IPS-18c (cell line): ENCODE data around the gene MLLT1.
"Not testable (repeated sequence)": the region's sequence is repeated elsewhere in the genome, so short reads cannot be mapped to it uniquely, and the experiment has no call there.

Source experiments
- H3K4me3 ChIP-seq: 2 replicates; pipeline ENCODE4 v1.7.0; 2013; ENCODE audit warnings: low read depth, mild to moderate bottlenecking, low read length, moderate library complexity; ENCODE audit not compliant: insufficient read depth
- H3K9me3 ChIP-seq: one replicate; pipeline ENCODE4 v1.6.1; 2013; ENCODE audit warnings: mild to moderate bottlenecking, low read length, moderate library complexity; ENCODE audit not compliant: control insufficient read depth, insufficient read depth

MLLT1 gene, protein sequence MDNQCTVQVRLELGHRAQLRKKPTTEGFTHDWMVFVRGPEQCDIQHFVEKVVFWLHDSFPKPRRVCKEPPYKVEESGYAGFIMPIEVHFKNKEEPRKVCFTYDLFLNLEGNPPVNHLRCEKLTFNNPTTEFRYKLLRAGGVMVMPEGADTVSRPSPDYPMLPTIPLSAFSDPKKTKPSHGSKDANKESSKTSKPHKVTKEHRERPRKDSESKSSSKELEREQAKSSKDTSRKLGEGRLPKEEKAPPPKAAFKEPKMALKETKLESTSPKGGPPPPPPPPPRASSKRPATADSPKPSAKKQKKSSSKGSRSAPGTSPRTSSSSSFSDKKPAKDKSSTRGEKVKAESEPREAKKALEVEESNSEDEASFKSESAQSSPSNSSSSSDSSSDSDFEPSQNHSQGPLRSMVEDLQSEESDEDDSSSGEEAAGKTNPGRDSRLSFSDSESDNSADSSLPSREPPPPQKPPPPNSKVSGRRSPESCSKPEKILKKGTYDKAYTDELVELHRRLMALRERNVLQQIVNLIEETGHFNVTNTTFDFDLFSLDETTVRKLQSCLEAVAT

DNA sequence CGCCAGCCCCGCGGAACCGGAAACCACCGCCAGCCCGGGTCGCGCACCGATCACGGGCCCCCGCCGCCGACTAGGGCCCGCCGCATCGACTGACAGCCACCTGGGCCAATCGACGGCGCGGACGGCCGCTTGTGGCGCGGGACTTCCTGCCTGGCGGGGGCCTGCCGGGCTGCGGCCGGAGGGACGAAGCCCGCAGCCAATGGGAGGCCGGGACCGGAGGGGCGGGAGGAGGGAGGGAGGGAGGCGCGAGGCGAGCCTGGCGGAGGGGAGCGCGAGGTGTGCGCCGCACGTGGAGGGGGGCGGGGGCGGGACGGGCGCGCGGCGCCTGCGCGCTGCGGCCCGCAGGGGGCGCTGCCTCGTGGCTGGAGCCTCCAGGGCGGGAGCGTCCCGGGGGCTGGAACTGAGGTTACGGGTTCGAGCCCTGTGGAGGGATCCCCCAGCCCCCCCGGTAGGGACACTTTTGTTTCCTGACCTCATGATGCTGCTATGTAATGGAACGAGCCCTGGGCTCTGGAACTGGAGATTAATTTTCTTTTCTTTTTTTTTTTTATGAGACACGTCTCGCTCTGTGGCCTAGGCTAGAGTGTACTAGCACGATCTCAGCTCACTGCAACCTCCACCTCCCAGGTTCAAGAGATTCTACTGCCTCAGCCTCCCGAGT lies at the start of gene MLLT1:
MLLT1 (minus strand) TSS at position 45 of the 661 bp plus-strand sequence. CDS start 191 bp downstream, outside the sequence.
- peak within 1 kb of the TSS; percentile 82 for H3K4me3 ChIP-seq
- peaks cover 3% of the 10 kb centered on the region for H3K9me3 ChIP-seq

DNA sequence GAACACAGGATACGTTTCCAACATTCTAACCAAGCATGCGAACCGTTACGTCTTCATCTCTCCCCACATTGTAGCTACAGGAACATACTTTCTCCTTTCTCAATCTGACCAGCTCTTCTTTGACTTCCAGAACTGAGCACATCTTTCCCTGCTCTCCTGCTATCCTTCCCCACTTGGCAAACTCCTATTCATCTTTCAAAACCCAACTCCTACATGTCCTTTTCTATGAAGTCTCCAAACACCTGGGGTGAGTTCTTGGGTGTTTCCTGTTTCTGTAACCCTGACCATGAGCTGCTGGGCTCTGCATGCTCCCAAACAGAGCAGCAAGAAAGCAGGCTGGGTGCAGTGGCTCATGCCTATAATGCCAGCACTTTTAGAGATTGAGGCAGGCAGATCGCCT lies 47.0 kb upstream of the MLLT1 start:
- H3K4me3 ChIP-seq = no peak overlapping the region

DNA sequence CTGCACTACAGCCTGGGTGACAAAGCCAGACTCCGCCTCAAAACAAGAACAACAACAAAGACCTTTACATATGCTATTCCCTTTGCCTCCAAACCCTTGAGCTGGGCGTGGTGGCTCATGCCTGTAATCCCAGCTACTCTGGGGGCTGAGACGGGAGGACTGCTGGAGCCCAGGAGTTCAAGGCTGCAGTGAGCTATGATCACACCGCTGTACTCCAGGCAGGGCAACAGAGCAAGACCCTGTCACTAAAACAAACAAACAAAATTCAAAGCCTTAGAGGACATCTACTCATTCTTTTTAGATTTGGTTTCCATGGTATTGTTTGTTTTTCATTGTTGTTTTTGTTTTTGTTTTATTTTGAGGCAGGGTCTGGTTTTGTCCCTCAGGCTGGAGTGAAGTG lies 45.8 kb upstream of the MLLT1 start:
- Histone ChIP-seq H3K4me3 (no peak overlapping the region), H3K9me3 (peaks cover 6% of the 10 kb centered on the region)

More for the DNA sequence above, 47.0 kb upstream of the MLLT1 start:
- peaks cover 3% of the 10 kb centered on the region for H3K9me3 ChIP-seq

DNA sequence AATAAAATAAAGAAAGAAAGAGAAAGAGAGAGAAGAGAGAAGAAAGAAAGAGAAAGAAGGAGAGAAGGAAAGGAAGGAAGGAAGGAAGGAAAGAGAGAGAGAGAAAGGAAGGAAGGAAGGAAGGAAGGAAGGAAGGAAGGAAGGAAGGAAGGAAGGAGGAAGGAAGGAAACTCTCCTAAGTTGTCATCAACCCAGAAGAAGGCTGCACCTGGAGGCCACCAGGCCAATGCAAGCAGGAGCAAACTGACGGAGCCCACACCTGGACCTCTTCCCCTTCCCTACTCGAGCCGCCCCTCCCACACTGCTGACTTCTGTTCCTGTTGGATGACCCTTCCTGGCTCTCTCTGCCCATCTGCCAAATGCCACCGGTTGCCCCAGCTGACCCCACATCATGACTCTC lies 45.0 kb upstream of the MLLT1 start:
- no peak overlapping the region for H3K4me3 ChIP-seq
- peaks cover 6% of the 10 kb centered on the region for H3K9me3 ChIP-seq

DNA sequence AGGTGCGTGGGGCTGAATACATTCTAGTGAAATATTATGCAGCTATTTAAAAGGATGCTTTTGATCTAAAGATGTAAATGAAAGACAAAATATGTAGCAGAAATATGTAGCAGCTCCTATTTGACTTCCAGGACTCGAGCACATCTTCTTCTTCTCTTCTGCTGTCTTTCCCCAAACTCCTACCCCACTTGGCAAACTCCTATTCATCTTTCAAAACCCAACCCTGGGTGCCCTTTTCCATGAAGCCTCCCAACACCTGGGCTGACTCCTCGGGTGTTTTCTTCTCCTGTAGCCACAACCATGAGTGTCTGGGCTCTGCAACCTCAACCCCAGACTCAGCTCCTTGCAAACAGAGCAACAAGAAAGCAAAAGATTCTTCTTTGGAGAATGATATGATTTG lies 42.5 kb upstream of the MLLT1 start:
- Histone ChIP-seq H3K4me3 (no peak overlapping the region), H3K9me3 (peaks cover 6% of the 10 kb centered on the region)

DNA sequence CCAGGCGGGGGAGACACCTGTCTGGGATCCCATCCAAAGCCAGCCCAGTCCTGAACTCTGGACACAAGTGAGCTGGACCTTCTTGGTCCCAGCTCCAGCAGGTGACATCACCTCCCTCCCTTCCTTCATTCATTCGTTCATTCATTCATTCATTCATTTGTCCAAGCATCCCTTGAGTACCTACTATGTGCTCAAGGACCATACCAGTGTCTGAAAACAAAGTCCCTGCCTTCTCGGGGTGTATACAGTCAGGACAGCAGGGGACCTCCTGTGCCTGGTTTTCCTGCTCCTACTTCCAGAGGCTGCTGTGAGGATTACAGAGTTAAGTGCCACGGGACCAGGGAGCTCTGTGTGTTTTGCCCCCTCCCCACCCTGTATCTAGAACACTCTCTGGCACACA lies 39.6 kb upstream of the MLLT1 start:
- no peak overlapping the region for H3K4me3 ChIP-seq
- H3K9me3 ChIP-seq = peaks cover 6% of the 10 kb centered on the region

DNA sequence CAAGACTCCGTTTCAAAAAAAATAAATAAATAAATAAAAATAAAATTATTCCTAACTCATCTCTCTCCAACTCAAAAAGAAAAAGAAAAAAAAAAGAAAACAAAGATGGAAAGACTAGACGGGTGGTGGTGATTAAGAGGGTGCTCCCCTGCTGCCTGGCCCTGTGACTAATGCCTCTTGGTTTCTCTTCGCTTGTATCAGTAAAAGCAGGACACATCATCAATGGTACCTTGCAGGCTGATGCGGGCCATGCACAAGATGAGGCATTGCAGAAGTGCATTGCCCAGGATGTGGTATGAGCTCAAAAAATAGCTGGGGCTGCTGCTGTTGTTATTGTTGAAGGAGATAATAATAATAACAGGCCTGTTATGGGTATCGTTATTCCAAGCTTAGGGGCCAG lies 39.0 kb upstream of the MLLT1 start:
- Histone ChIP-seq H3K4me3 (no peak overlapping the region), H3K9me3 (peaks cover 6% of the 10 kb centered on the region)

DNA sequence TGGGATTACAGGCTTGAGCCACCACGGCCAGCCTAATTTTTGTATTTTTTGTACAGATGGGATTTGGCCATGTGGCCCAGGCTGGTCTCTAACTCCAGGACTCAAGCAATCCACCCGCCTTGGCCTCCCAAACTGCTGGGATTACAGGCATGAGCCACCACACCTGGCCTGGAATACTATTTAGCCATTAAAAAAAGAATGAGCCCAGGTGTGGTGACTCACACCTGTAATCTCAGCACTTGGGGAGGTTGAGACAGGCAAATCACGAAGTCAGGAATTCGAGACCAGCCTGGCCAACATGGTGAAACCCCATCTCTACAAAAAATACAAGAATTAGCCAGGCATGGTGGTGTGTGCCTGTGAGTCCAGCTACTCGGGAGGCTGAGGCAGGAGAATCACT lies 35.9 kb upstream of the MLLT1 start:
- not testable (repeated sequence) for H3K9me3 ChIP-seq, H3K4me3 ChIP-seq

DNA sequence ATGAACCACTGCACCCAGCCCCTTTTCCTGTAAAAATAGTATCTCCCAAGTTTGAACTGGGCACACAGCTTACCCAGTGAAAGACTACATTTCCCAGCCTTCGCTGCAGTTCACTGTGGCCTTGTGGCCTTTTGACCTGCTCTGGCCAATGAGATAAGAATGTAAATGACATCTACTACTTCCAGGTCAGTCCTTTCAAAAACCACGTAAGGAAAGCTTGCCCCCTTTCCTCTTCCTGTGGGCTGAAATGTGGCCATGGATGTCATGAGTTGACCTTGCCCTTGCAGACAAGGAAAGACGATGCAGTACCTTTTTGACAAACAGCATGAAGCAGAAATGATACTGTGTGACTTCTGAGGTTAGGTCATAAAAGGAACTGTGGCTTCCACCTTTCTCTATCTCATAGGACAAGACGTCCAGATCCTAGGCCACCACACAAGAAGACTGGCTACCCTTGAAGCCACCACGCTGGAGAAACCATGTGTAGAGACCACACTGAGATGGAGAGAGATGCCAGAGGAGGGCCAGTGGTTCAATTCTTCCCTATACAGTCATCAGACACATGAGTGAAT lies 33.7 kb upstream of the MLLT1 start:
- peaks cover 3% of the 10 kb centered on the region for H3K9me3 ChIP-seq

DNA sequence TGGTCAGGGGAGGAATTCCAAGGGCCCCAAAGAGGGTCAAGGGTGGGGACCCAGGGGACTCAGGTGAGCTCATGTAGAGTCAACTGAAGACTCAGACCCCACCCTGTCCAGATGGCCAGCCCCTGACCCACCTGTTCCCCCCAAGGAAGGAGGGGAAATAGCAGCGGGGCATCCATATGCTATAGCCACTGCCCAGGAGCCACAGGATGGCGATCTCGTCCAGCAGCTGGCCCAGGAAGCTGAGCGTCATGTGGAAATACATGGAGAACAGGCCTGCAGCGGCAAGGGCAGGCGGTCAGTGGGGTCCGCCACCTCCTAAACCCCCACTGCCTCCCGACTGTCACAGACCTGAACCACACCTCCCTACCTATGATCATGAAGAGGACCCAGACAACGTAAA lies 32.2 kb upstream of the MLLT1 start:
- no peak overlapping the region for H3K4me3 ChIP-seq
- peaks cover 3% of the 10 kb centered on the region for H3K9me3 ChIP-seq

More for the DNA sequence above, 33.7 kb upstream of the MLLT1 start:
- H3K4me3 ChIP-seq = no peak overlapping the region

DNA sequence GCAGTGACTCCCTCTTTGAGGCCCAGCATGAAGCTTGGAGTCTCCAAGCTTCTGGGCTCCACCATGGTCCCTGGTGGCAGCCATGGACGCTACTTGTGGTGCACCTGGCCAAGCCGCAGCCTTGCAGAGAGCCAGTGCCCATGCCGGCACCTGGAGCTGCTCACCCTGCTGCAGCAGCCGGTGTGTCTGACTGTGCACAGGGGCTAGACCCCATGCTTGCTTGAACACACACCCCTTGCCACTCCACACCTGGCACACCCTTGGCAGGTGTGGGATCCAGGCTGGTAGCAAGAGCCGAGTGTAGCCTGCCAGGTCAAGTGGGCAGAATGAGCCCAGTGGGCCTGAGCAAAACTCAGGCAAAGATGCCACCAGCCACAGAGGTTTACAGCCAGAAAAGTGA lies 18.6 kb upstream of the MLLT1 start:
- H3K9me3 ChIP-seq = peaks cover 15% of the 10 kb centered on the region

DNA sequence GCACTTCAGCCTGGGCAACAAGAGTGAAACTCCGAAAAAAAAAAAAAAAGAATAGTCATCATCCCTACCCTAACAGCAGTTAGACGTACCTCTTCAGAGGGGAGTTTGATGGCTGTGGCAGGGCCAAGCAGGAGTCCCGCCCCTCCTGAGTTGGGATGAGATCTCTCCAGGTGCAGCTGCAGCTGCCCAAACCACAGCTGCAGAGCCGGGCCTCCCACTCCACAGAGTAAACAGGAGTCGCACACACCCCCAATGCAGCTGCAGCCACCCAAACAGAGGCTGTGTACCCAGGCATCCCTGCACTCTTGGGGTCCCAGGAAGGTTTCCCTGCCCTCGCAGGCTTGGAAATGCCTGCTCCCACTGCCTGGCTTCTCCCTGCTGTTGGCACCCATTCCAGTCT lies 17.4 kb upstream of the MLLT1 start:
- H3K9me3 ChIP-seq = peaks cover 24% of the 10 kb centered on the region
- no peak overlapping the region for H3K4me3 ChIP-seq

More for the DNA sequence above, 18.6 kb upstream of the MLLT1 start:
- H3K4me3 ChIP-seq = no peak overlapping the region

DNA sequence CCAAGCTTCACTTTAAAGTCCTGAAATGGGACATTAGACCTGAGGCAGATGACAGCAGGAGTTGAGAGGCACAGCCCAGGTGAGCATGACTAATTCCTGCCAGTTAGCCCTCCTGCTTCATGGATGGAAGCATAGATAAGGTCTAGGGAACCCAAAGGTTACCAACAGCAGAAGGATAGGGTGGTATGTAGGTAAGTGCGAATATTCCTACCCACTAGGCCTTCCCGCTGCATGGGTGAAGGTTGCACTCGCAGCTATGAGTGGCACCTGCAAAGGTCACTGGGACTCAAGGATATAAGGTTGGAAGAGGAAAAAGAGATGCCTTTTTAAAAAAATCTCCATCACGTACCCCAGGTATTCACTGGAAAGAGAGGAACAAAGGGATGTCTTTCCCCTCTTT lies 12.2 kb upstream of the MLLT1 start:
- Histone ChIP-seq H3K9me3 (peaks cover 25% of the 10 kb centered on the region), H3K4me3 (peak overlapping the region; percentile 3; the same call in 1 of the 2 replicates)

DNA sequence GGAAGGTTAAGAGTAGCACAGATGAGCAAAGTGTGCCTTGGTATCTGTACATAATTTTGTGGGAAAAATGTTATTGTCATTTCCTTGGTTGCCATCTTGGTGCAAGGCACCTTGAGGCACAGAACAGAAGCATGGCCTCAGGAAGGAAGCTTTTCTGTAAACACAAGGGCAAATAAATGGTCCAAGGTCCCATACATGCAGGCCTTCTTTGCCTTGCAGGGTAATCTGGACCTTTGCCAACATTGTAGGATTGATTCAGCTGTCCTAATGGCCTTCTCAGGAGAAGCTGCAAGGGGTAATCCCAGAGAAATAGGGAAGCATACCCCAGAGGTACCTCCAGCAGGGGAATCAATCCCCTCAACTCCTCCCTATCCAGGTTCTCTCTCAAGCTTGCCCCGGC lies 9.0 kb upstream of the MLLT1 start:
- H3K9me3 ChIP-seq = peaks cover 29% of the 10 kb centered on the region

DNA sequence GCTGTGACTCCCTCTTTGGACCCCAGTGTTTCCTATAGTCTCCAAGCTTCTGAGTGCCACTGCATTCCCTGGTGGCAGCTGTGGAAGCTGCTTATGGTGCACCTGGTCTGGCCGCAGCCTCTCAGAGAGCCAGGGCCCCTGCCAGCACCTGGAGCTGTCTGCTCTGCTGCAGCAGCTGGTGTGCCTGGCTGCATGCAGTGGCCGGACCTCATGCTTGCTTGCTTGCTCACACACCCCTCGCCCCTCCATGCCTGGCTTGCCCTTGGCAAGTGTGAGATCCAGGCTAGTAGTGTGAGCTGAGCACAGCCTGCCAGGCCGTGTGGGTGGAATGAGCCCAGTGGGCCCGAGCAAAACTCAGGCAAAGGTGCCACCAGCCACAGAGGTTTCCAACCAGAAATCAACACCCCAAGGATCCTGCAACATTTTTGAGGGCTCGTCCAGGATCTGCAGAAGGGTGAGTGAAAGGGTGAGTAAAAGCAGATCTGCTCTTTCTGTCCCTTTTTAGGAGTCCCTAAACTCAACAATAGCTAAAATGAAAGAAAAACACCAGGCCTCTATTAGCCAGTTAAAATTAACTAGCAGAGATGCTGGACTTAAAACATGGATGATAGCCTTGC lies 7.6 kb upstream of the MLLT1 start:
- peaks cover 17% of the 10 kb centered on the region for H3K9me3 ChIP-seq
- no peak overlapping the region for H3K4me3 ChIP-seq

More for the DNA sequence above, 9.0 kb upstream of the MLLT1 start:
- no peak overlapping the region for H3K4me3 ChIP-seq

DNA sequence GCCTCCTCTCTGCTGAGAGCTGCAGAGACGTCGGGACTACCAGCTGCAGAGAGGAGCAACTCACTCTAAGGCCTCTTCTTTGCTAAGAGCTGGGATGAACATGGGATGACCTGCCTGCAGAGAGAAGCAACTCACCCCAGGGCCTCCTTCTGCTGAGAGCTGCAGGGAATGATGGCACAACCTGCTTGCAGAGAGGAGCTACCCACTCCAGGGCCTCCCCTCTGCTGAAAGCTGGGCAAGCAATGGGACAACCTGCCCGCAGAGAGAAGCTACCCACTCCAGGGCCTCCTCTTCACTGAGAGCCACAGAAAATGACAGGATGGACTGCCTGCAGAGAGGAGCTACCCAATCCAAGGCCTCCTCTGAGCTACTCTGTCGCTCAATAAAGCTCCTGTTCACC lies 6.9 kb upstream of the MLLT1 start:
- Histone ChIP-seq H3K9me3 (peaks cover 17% of the 10 kb centered on the region), H3K4me3 (no peak overlapping the region; the same call in 1 of the 2 replicates)

DNA sequence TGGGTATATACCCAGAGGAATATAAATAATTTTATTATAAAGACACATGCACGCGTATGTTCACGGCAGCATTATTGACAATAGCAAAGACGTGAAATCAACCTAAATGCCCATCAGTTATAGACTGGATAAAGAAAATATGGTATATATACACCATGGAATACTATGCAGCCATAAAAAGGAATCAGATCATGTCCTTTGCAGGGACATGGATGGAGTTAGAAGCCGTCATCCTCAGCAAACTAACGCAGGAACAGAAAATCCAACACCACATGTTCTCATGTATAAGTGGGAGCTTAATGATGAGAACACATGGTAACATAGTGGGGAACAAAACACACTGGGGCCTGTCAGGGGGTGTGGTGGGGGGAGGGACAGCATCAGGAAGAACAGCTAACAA lies 2.6 kb upstream of the MLLT1 start:
- peaks cover 15% of the 10 kb centered on the region for H3K9me3 ChIP-seq
- not testable (repeated sequence) for H3K4me3 ChIP-seq
